ENCODE data around the gene SLIT3.

GRCh38 chr5:168686837-168687236 lies 614.1 kb downstream of the SLIT3 start:
- TF ChIP-seq POLR2AphosphoS5 (IDR thresholded peaks at IDR 0.05; ENCODE audit: low read depth, low read length) = no peak
- no peak for TF ChIP-seq CTCF (IDR thresholded peaks at IDR 0.05 in 2 of 3, conservative IDR thresholded peaks at IDR 0.05 in 1 of 3; ENCODE audit: borderline replicate concordance in 1 of 3, insufficient read depth in 1 of 3, low read depth in 2 of 3, low read length in 2 of 3)

Measured in HCT116 (cell line).